Peyer's patch (tissue), 4 donors: ENCODE measurements around the gene FXYD1.

Source experiments
- CTCF ChIP-seq, 6 experiments: fragments of 450-650 bp in 4 of 6; fragments of 200-600 bp in 2 of 6; sonication (generic) in 1 of 6; IDR thresholded peaks; one replicate each; pipeline ENCODE4 v1.5.1; 2017 to 2019; ENCODE audit warnings: antibody characterized with exemption in 6 of 6, mild to moderate bottlenecking in 3 of 6, moderate library complexity in 1 of 6
- POLR2A ChIP-seq, 2 donors: fragments of 450-650 bp; IDR thresholded peaks; one replicate each; pipeline ENCODE4 v1.5.1; 2017; ENCODE audit warnings: antibody characterized with exemption in 2 of 2, mild to moderate bottlenecking in 2 of 2, moderate library complexity in 2 of 2

DNA sequence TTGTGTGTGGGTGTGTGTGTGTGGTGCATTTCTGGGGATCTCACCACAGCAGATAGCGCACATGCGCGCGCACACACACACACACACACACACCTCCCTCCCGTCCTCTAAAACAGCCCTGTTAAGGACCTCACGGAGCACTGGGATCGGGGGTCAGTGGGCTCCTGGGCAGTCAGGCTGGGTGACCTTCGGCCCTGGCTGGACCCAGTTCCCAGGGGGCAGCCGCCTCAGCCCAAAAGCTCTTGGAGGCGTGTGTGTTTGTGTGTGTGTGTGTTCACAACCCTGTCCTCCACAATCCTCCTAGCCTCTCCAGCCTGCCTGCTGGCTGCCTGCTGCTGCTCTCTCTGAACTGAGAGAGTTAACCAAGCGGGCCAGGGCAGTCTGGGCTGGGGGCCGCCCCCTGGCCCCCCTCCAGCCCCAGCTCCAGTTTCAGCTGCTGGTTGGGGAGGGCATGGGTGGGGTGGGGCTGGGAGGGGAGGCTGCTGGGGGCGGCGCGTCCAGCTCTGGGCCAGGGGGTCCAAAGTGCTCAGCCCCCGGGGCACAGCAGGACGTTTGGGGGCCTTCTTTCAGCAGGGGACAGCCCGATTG is at the start of gene FXYD1:
- TF ChIP-seq CTCF (IDR thresholded peaks at IDR 0.05) (no peak), POLR2A (IDR thresholded peaks at IDR 0.05) (no peak)
